HepG2 (cell line): Measurements from ENCODE around the gene SPTAN1.

ENCODE experiments used
- ARID3A ChIP-seq: IDR thresholded peaks from 2 replicates; pipeline ENCODE4 v1.6.1; 2012; ENCODE audit warnings: low read depth, low read length, improper control_type of control experiment
- CEBPB ChIP-seq: IDR thresholded peaks from 2 replicates; pipeline ENCODE4 v1.6.1; 2011; ENCODE audit warnings: low read depth, low read length, improper control_type of control experiment, borderline replicate concordance
- CTCF ChIP-seq: sonication (generic); formaldehyde crosslinking; IDR thresholded peaks from 2 replicates; pipeline ENCODE4 v1.5.0; 2020; ENCODE audit warnings: mild to moderate bottlenecking, missing genetic modification reagents, moderate library complexity
- GABPA ChIP-seq, 2 experiments: IDR thresholded peaks; 2 replicates each; pipeline ENCODE4 v1.6.1; 2011 to 2016; ENCODE audit warnings: low read depth in 2 of 2, low read length in 1 of 2, missing biosample characterization in 1 of 2, missing genetic modification characterization in 1 of 2
- JUN ChIP-seq: sonication (generic); formaldehyde crosslinking; IDR thresholded peaks from 2 replicates; pipeline ENCODE4 v1.4.0; 2020; ENCODE audit warnings: mild to moderate bottlenecking, missing genetic modification reagents
- JUND ChIP-seq: sonication (generic); formaldehyde crosslinking; IDR thresholded peaks from 2 replicates; pipeline ENCODE4 v1.8.0; 2022; ENCODE audit warnings: mild to moderate bottlenecking, missing genetic modification reagents
- NR3C1 ChIP-seq: sonication (generic); formaldehyde crosslinking; IDR thresholded peaks from 2 replicates; pipeline ENCODE4 v1.4.0; 2020; ENCODE audit warnings: missing genetic modification reagents
- PAX8 ChIP-seq: sonication (generic); formaldehyde crosslinking; IDR thresholded peaks from 2 replicates; pipeline ENCODE4 v1.8.0; 2022; ENCODE audit warnings: mild to moderate bottlenecking, missing genetic modification reagents, borderline replicate concordance
- RAD21 ChIP-seq: fragments of 450-650 bp; formaldehyde crosslinking; IDR thresholded peaks from 2 replicates; pipeline ENCODE4 v1.5.0; 2020; ENCODE audit warnings: mild to moderate bottlenecking
- SMARCC2 ChIP-seq: fragments of 450-650 bp; IDR thresholded peaks from 2 replicates; pipeline ENCODE4 v1.6.1; 2017; ENCODE audit warnings: antibody characterized with exemption, mild to moderate bottlenecking
- ZNF12 ChIP-seq: sonication (generic); formaldehyde crosslinking; IDR thresholded peaks from 2 replicates; pipeline ENCODE4 v1.5.0; 2020; ENCODE audit warnings: missing genetic modification reagents
- ZNF562 ChIP-seq: sonication (generic); formaldehyde crosslinking; IDR thresholded peaks from 2 replicates; pipeline ENCODE4 v1.8.0; 2022; ENCODE audit warnings: missing genetic modification reagents, borderline replicate concordance
- ZNF672 ChIP-seq: sonication (generic); formaldehyde crosslinking; IDR thresholded peaks from 2 replicates; pipeline ENCODE4 v1.8.1; 2022; ENCODE audit warnings: missing genetic modification reagents
- ZSCAN30 ChIP-seq: sonication (generic); formaldehyde crosslinking; IDR thresholded peaks from 2 replicates; pipeline ENCODE4 v1.5.0; 2020; ENCODE audit warnings: mild to moderate bottlenecking, missing genetic modification reagents

GRCh38 chr9:128653908-128654307 is 101.5 kb downstream of the SPTAN1 start:
- TF ChIP-seq ZNF12 (CRISPR knock-in tag) (no peak), CEBPB (no peak), RAD21 (CRISPR knock-in tag) (no peak), NR3C1 (no peak), CTCF (CRISPR knock-in tag) (no peak), ARID3A (no peak), PAX8 (CRISPR knock-in tag) (no peak), ZNF672 (CRISPR knock-in tag) (no peak), SMARCC2 (no peak), ZSCAN30 (CRISPR knock-in tag) (no peak), GABPA (IDR thresholded peaks at IDR 0.05; ENCODE audit: low read depth, low read length) (no peak), GABPA (CRISPR knock-in tag; IDR thresholded peaks at IDR 0.05; ENCODE audit: low read depth) (no peak), ZNF562 (CRISPR knock-in tag) (no peak), JUN (no peak), JUND (CRISPR knock-in tag) (no peak)
